HepG2 (cell line): Measurements from ENCODE around the gene HMMR. TPM values are rescaled to one million over a fixed set of nuclear protein-coding genes. Genes with fewer than 3 reads are reported as not detected.

Experiments used
- ARID5B ChIP-seq: IDR thresholded peaks from 2 replicates; pipeline ENCODE4 v1.4.0; 2020; ENCODE audit warnings: mild to moderate bottlenecking, missing genetic modification reagents
- CREM ChIP-seq, 2 experiments: sonication (generic) in 1 of 2; formaldehyde crosslinking in 1 of 2; IDR thresholded peaks; 2 replicates each; pipeline versions ENCODE4 v1.4.0 to v1.6.1; 2016 to 2020; ENCODE audit warnings: antibody characterized with exemption in 1 of 2, mild to moderate bottlenecking in 1 of 2, missing genetic modification reagents in 1 of 2
- CTCF ChIP-seq: sonication (generic); formaldehyde crosslinking; IDR thresholded peaks from 2 replicates; pipeline ENCODE4 v1.5.0; 2020; ENCODE audit warnings: mild to moderate bottlenecking, missing genetic modification reagents, moderate library complexity
- IRF2 ChIP-seq: IDR thresholded peaks from 2 replicates; pipeline ENCODE4 v1.6.1; 2018; ENCODE audit warnings: missing genetic modification reagents, missing compliant biosample characterization
- KDM4B ChIP-seq: sonication (generic); formaldehyde crosslinking; IDR thresholded peaks from 2 replicates; pipeline ENCODE4 v1.4.0; 2020; ENCODE audit warnings: missing genetic modification reagents
- ZNF605 ChIP-seq: sonication (generic); formaldehyde crosslinking; IDR thresholded peaks from 2 replicates; pipeline ENCODE4 v1.8.0; 2022; ENCODE audit warnings: mild to moderate bottlenecking, missing genetic modification reagents
- ZNF629 ChIP-seq: sonication (generic); formaldehyde crosslinking; conservative IDR thresholded peaks from 2 replicates; pipeline ENCODE4 v1.5.0; 2020; ENCODE audit warnings: missing genetic modification reagents
- ZNF784 ChIP-seq: sonication (generic); formaldehyde crosslinking; IDR thresholded peaks from 2 replicates; pipeline ENCODE4 v1.5.1; 2020; ENCODE audit warnings: missing genetic modification reagents, mild to moderate bottlenecking, borderline replicate concordance
- polyA plus RNA-seq, 8 experiments: library from polyadenylated mRNA; depleted of rRNA in 3 of 8; stranded (reverse) in 7 of 8; unstranded in 1 of 8; fragments of >200 nt; fragmentation: Illumina TruSeq in 4 of 8; extraction: Trizol in 4 of 8; gene quantifications; 2 replicates each; pipeline versions ENCODE4 v1.2.1 to v1.2.3, GENCODE V29; 2011 to 2016; ENCODE audit warnings: low read depth in 4 of 8, missing spikeins in 1 of 8, mixed read lengths in 1 of 8; ENCODE audit not compliant: insufficient read depth in 1 of 8
- total RNA-seq, 5 experiments: library from RNA; depleted of rRNA; stranded (reverse); fragments of >200 nt; fragmentation: Illumina TruSeq; extraction: Trizol; gene quantifications; 2 replicates each; pipeline ENCODE4 v1.2.3, GENCODE V29; 2016; ENCODE audit warnings: low read depth in 1 of 5

HMMR gene
- total and polyA plus RNA-seq, 2 of the 13 experiments (the other 11 are each of a cell fraction or from before 2014, with no cell fraction given), result 8.5 to 48.3 TPM

GRCh38 chr5:163504079-163504931 lies 43.9 kb downstream of the HMMR start (continued):
- no peak for TF ChIP-seq CTCF
- TF ChIP-seq ZNF605 (CRISPR knock-in tag), result 0 out of 2 replicates have a peak, but pooled peaks have one; percentile 22
- TF ChIP-seq ZNF629 (CRISPR knock-in tag), result no peak
- 0 out of 2 replicates have a peak, but pooled peaks have one; percentile 2 for TF ChIP-seq ZNF784 (CRISPR knock-in tag)
- TF ChIP-seq CREM (IDR thresholded peaks at IDR 0.05), result peak; percentile 15; the same call in 1 of the 2 replicates
- TF ChIP-seq CREM (CRISPR knock-in tag; IDR thresholded peaks at IDR 0.05), result no peak
- peak; percentile 11; the same call in 1 of the 2 replicates for TF ChIP-seq ARID5B (CRISPR knock-in tag)
- no peak for TF ChIP-seq KDM4B (CRISPR knock-in tag)
- TF ChIP-seq IRF2 (CRISPR knock-in tag), result 0 out of 2 replicates have a peak, but pooled peaks have one; percentile 16
